Measurements from ENCODE around the gene HOXD8. TPM values are rescaled to one million over a fixed set of nuclear protein-coding genes. Genes with fewer than 3 reads are reported as not detected.

Gene HOXD8
- polyA plus RNA-seq, 4 donors = 169 to 217 (median 195) TPM

DNA sequence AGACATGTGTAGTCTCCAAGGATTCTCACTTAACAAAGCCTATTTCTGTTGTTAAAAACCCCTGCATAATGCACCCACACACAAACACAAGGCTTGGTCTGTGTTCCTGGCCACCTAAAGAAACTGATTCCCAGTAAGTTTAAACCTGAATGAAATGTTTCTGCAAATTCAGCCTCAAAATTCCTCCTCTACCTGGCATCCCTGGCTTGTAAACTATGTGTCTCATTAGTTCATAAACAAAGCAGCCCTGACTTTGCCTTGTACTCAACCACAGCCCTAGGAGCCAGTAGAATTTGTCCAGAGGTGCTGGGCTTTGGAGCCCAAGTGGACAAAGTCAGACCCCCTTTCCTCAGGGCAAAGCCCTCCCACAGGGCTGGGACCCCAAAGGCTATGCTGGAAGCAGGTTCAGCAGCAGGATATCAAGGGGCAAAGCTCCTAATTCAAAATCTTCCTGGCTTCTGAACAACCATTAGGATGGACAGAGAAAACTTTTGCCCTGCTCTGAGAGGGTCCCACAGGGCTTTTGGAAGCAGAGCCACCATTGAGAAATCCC lies 39.6 kb upstream of the HOXD8 start:
- DNase-seq (ENCODE audit: low read depth in 4 of 4, low spot score in 2 of 4) = no peak

DNA sequence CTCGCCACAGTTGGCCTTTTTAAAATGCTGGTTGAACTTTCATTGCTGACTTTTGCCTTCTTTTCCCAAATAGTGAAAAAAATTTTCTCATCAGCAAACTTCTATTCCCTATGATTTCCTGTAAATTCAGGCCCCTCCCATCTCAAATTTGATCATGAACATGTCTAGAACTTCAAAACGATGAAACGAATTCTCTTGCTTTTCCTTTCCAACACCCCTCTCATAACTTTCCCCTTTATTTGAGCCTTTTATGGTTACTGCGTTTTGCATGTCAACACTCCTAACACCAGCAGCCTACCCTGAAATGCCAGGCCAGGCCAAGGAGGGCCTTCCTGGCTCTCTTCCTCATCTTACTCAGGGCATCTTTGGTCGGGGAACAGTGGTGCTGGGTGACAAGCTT lies 38.6 kb upstream of the HOXD8 start:
- DNase-seq (ENCODE audit: low read depth in 4 of 4, low spot score in 2 of 4) = no peak

DNA sequence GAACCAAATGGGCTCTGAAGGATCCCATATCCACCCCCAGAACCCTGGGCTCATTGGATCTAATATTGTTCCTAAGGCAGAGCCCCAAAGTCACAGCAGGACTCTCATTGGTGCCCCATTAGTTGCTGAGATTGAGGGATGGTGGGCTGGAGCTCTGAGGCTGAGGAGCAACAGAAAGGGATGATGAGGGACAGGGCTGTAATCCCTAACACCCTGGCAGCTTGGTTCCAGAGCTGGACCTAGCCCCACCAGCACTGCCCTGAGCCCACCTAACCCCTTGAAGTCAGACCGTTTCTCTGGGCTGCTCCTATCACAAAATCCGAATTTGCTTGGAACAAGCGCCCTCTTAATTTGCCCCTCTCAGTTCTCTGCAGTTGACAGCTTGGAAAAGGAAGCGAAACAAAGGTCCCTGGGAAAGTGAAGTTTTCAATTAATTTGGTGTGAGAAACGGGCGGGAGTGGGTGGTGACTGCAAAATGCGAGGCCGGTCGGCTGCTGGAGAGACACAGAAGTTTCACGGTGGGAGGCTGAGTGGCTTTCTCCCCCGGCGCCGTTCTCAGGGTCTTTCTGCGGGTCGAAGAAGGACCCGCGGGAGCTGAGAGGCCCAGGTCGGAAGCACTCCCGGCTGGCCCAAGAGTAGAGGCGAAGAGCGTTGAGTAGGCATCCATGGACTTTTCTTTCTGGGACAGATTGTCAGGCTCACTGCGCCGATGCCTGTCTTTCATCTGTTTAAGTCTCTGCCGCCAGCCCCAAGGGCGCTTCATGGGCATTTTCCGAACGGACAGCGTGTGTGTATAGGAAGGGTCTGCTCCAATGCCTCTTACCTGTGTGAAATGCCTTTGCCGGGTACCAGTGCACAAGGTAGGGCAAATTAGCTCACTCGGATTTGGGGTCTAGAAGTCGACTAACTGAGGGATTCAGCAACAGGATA lies 37.9 kb upstream of the HOXD8 start:
- DNase-seq (ENCODE audit: low read depth in 4 of 4, low spot score in 2 of 4) = no peak

DNA sequence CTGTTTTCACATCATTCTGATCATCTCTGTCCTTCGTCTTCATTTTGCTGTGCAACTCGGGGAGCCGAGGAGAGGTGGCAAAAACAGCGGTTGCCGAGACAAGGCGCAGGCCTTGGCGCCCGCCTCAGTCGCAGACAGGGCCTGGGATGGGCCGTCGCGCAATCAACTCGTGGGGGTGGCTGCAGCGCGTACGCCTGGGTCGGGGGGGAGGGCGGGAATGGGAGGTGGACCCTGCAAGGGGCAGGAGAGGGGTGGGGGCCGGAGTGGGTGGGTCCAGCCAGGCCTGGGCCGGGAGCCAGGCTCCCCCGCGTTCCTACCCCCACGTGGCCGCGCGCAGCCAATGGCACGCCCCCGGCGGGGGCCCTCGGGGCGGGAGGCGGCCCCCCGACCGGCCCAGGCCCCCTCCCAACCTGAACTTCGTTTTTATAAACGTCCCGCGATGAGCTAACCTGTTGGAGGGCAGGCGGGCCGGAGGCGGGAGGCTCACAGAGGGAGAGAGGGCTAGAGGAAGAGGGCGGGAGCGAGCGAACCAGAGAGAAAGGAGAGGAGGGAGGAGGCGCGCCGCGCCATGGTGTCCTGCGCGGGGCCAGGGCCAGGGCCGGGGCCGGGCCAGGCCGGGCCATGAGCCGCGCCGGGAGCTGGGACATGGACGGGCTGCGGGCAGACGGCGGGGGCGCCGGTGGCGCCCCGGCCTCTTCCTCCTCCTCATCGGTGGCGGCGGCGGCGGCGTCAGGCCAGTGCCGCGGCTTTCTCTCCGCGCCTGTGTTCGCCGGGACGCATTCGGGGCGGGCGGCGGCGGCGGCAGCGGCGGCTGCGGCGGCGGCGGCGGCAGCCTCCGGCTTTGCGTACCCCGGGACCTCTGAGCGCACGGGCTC lies 37.0 kb upstream of the HOXD8 start, which contains the start of gene HOXD13:
HOXD13 (plus strand) TSS at position 452 of the 875 bp plus-strand sequence; CDS start at position 622, 170 bp downstream.
- no peak for DNase-seq (ENCODE audit: low read depth in 4 of 4, low spot score in 2 of 4)

DNA sequence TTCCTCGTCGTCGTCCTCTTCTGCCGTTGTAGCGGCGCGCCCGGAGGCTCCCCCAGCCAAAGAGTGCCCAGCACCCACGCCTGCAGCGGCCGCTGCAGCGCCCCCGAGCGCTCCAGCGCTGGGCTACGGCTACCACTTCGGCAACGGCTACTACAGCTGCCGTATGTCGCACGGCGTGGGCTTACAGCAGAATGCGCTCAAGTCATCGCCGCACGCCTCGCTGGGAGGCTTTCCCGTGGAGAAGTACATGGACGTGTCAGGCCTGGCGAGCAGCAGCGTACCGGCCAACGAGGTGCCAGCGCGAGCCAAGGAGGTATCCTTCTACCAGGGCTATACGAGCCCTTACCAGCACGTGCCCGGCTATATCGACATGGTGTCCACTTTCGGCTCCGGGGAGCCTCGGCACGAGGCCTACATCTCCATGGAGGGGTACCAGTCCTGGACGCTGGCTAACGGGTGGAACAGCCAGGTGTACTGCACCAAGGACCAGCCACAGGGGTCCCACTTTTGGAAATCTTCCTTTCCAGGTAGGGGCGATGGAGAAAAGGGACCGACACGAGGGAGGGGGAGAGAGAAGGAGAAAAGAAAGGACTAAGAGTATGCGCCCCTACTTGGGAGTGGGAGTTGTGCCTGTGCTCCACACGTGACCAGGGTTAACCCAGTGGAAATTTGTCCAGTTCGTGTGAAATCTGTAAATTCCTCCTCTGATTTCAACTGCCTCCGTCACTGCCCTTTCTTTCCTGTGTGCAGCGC lies 36.2 kb upstream of the HOXD8 start:
- DNase-seq (ENCODE audit: low read depth in 4 of 4, low spot score in 2 of 4) = no peak

DNA sequence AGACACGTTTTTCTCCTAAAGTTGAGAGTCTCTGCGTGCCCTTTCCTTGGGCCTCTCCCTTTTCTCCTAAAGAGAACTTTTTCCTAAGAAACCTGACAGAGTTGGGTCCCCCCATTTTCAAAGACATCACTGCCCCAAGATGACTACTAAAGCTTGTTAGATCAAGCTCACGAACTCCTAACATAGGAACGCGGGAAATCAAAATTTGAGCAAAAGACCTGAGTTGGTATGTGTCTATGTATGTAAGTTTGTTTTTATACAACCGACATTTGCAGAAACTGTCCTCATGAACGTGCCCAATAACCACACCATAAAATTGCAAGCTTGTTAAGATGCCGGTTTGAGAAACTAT lies 35.6 kb upstream of the HOXD8 start:
- DNase-seq (ENCODE audit: low read depth in 4 of 4, low spot score in 2 of 4) = no peak

DNA sequence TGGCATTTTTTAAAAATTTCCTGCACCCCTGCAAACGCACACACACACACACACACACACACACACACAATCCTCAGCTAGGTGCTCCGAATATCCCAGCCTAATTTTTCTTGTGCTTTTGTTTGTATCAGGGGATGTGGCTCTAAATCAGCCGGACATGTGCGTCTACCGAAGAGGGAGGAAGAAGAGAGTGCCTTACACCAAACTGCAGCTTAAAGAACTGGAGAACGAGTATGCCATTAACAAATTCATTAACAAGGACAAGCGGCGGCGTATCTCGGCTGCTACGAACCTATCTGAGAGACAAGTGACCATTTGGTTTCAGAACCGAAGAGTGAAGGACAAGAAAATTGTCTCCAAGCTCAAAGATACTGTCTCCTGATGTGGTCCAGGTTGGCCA lies 35.2 kb upstream of the HOXD8 start:
- no peak for DNase-seq (ENCODE audit: low read depth in 4 of 4, low spot score in 2 of 4)

DNA sequence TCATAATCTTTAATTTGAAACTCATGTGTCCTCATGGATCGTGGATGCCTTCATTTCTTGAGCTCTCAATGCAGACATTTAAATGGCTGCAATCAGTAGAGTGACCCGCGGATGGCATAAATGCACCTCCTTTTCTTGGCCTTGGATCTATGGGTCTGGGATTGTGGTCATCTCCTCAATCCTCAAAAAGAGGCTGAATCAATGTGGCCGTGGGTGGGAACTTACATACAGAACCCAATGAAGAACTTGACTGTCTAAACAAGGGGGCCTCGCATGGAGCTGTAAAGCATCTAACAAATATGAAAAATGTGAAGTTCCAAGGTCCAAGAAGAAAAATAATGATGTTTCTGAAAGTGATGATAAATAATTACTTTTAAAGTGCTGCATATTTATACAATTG lies 34.1 kb upstream of the HOXD8 start:
- no peak for DNase-seq (ENCODE audit: low read depth in 4 of 4, low spot score in 2 of 4)

DNA sequence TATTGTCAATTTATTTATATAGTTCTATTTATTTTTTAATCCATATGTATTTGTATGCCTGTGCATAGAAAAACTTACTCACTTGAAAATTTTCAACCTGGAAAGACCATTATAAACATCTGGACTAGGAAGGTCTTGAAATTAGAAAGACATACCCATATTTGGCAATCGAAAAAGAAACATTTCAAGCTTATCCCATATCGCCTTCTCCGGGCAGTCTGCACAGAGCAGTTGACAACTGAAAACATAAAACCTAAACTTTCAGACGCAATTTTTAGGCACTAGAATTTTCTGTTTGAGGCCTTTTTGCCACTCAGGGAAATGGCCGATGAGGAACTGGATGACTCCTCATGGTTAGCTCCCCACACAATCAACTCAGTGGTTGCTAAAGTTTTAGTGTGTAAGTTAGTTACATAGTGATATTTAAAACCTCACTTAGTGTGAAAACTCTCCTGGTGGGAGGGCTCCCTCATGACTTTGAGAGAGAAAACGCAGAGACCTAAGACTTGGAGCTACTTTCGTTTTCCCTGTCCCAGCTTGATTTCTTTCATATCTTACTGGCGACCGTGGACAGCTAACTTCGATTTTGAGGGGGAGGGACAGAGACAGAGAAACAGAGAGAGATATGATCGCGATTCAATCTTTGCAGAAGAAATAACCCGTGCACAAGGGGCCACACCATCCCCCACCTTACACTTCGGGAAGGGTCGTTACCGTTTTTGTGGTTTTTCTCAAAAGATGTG lies 33.1 kb upstream of the HOXD8 start:
- no peak for DNase-seq (ENCODE audit: low read depth in 4 of 4, low spot score in 2 of 4)

DNA sequence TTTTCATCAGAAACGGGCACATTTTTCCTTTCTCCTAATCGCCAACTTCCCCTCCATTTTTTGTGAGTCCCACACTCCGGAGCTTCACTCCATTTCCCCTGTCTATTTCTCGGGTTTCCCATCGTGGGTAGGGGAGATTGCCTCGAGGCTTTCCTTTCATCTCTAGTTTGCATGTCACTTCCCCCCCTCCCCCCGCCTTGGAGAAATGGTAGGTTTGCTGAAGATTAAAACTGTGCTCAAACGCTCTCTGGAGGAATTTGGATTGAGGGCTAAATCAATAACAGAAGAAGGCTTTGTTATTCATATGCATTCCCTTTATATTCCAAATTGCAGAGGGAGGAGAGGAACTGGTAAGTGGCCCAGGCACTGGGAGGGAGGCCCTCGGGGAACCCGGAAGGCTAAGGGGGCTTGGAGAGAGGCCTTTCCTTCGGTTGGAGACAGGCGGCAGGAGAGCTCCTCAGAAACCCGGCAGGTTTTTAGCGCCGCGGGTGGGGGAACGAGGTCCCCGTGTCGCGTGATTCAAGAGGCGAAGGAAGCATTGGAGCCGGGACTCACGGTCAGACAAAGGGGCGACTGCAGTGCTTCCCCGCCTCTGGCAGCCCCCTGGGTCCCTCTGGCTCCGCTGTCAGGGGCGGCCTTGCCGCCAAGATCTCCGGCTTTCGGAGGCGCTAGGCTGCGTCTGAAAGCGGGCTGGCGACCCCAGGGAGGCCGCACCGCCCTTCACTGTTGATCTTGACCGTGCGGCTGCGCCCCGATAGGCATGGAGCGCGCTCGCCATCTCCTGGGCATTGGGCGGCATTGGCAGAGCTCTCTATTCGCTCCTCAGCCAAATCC lies 32.3 kb upstream of the HOXD8 start:
- DNase-seq (ENCODE audit: low read depth in 4 of 4, low spot score in 2 of 4) = no peak

DNA sequence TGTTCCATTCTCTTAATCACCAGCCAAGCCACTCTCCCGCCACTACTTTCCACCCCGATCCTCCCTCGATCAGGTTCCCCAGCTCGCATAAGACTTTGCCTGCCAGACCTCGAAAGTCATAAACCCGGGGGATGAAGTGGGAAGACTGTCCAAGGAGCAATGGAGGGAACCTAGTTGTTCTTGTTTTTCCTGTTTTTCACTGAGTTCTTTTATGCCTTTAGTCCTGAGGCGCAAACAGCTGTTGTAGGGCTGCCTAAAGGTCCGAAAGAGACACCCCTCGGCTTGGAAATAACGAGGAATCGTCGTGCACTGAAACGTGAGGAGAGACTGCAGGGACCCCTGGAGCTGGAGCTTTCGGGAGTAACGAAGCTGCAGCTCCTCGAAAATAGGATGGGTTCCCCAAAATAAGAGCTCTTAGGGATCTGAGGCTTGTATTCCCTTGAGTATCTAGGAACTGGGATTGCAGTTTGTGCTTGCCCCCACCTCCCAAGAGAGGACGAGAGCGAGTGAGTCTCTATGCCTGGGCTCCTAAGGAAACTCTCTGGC lies 31.6 kb upstream of the HOXD8 start:
- DNase-seq (ENCODE audit: low read depth in 4 of 4, low spot score in 2 of 4) = no peak

DNA sequence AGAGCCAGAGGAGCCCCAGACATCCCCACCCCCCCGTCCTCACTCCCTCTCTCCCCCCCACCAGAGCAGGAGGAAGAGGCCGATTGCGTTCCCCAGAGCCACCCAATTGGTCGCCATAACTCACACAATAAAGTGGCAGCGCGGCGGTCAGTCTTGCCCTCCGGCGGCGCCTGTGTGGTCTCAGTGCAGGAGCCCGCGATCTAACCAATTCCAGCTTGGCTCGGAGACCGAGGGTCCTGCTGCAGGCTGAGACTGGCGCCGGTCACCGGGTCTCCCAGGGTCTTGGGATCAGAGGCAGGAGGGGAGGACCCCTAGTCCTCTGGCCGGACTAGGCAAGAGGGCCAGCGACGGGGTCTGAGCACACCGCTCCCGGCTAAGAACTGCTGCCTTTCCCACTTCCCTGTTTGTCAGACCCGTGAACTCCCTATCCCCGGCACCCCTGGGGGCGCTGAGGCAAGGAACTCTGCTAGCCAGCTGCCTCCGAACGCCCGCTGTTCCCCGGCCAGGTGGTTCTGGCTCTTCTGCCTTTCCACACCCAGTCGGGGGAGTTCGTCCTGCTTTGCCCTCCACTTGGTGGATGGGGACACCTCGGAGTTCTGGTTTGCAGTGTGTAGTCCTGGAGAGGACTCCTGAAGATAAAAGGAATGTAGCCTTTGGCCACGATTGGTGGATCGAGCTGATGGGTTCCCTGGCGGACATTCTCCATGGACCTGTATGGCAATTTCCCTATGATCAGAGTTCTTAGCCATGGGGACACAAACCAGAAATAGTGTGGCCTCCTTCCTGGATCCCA lies 30.9 kb upstream of the HOXD8 start:
- DNase-seq (ENCODE audit: low read depth in 4 of 4, low spot score in 2 of 4) = no peak

DNA sequence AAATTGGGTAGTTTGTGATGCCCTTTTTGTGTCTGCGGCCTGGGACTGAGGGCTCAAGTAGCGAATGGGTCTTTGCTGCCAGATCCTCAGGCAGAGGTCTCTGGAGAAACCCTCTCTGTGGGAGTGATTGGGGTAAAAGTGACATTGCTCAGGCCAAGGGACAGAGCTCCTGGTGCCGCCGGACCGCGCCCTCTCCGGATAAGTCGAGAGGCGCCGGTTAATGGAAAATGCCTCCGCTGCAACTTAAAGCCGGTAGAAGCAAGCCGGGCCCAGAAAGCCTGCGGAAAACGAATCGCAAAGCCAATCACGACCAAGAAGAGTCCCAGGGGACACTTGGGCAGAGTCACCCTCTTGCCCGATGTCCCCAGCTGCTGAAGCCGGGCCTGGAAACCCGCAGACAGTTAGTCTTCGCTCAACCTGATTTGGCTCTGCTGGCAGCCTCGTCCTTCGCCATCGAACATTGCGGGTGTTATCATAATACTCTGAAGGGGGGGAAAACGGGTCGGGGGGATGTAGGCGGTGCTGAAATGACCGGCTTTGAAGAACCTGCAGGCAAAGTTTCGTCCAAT lies 30.3 kb upstream of the HOXD8 start:
- DNase-seq (ENCODE audit: low read depth in 4 of 4, low spot score in 2 of 4) = no peak

DNA sequence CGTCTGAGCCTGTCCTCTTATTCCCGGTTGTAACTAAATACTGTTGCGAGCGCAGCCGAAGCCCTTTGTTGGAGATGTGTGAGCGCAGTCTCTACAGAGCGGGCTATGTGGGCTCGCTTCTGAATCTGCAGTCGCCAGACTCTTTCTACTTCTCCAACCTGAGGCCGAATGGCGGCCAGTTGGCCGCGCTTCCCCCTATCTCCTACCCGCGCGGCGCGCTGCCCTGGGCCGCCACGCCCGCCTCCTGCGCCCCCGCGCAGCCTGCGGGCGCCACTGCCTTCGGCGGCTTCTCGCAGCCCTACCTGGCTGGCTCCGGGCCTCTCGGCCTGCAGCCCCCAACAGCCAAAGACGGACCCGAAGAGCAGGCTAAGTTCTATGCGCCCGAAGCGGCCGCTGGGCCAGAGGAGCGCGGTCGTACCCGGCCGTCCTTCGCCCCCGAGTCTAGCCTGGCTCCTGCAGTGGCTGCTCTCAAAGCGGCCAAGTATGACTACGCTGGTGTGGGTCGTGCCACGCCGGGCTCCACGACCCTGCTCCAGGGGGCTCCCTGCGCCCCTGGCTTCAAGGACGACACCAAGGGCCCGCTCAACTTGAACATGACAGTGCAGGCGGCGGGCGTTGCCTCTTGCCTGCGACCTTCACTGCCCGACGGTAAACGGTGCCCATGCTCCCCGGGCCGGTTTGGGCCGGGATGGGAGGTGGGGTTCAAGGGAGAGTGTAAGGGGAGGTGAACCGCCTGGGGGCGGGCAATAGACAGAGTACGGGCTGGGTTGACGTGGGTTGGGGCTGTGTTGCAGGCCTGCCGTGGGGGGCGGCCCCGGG lies 29.6 kb upstream of the HOXD8 start, which contains the start of gene HOXD12:
HOXD12 (plus strand) TSS at position 68 of the 819 bp plus-strand sequence; CDS start at position 75, 7 bp downstream.
- DNase-seq (ENCODE audit: low read depth in 4 of 4, low spot score in 2 of 4) = no peak

DNA sequence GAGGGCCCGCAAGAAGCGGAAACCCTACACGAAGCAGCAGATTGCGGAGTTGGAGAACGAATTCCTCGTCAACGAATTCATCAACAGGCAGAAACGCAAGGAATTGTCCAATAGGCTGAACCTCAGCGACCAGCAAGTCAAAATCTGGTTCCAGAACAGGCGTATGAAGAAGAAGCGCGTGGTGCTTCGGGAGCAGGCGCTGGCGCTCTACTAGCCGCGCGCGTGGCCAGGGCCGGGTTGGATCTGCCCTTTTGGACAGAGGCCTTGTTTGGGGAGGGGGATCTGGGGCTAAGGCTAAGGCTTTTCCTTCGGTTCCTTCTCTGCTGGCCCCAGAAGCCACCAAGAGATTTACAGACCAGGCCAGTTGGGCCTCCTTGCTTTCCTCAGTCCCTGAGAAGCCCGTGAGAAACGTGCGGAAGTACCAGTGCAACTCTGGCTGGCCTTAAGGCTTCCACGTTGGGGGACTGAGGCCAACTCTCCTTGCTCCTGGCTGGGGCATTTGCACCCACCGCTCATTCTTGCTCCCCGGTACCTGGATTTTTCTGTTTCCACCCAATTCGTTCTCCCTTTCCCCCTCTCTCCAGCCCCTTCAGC lies 28.9 kb upstream of the HOXD8 start:
- no peak for DNase-seq (ENCODE audit: low read depth in 4 of 4, low spot score in 2 of 4)

DNA sequence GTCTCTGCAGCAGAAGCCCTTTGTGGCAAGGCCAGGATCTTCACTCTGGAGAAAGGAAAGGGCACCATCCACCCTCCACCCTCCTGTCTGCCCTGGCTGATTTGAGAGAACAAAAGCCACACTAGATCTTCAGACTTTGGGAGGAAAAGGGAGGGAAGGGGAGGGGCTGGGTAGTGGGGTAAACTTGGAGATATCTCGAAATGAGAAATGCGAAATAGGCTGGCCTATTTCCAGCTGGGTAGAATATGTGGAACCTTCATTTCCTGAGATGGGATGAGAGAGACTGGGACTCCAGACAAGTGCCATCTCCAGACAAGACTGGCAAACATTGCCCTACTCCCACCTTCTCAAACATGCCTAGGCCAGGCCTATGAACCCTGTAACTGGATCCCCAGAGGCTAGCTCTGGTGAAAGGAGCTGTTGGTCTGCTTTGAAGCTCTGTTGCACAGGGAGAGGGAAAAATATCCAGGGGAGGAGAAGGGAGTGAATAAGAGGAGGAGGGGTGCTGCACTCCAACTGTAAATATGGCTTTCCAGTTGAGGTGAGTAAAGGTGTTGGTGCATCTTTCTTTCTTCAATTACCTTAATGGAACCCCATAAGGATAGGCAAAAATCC lies 28.2 kb upstream of the HOXD8 start:
- DNase-seq (ENCODE audit: low read depth in 4 of 4, low spot score in 2 of 4) = no peak
